Loucy (cell line): ENCODE measurements around the gene TIMM10.

Source experiments
- H2AFZ ChIP-seq: fragments of 200-600 bp; sonication (generic); 2 replicates; pipeline ENCODE4 v1.6.0; 2016; ENCODE audit warnings: antibody characterized with exemption, mild to moderate bottlenecking, low read length, moderate library complexity
- H3F3A ChIP-seq: fragments of 200-600 bp; 2 replicates; pipeline ENCODE4 v1.6.0; 2016; ENCODE audit warnings: antibody characterized with exemption, low read depth, mild to moderate bottlenecking
- H3K27me3 ChIP-seq: fragments of 200-600 bp; sonication (generic); 2 replicates; pipeline ENCODE4 v1.6.1; 2014; ENCODE audit warnings: low read length, mild to moderate bottlenecking; ENCODE audit not compliant: insufficient read depth, poor library complexity, severe bottlenecking
- H3K36me3 ChIP-seq: fragments of 200-600 bp; sonication (generic); 2 replicates; pipeline ENCODE4 v1.6.1; 2016; ENCODE audit warnings: low read length; ENCODE audit not compliant: insufficient read depth
- H3K4me1 ChIP-seq: fragments of 200-600 bp; sonication (generic); 2 replicates; pipeline ENCODE4 v1.5.1; 2014; ENCODE audit warnings: low read length, mild to moderate bottlenecking; ENCODE audit not compliant: insufficient read depth, poor library complexity, severe bottlenecking
- H3K4me2 ChIP-seq: fragments of 200-600 bp; sonication (generic); 2 replicates; pipeline ENCODE4 v1.6.0; 2014; ENCODE audit warnings: antibody characterized with exemption, low read length, low read depth, mild to moderate bottlenecking; ENCODE audit not compliant: poor library complexity, severe bottlenecking
- H3K4me3 ChIP-seq: fragments of 200-600 bp; sonication (generic); 2 replicates; pipeline ENCODE4 v1.5.1; 2014; ENCODE audit warnings: low read length, mild to moderate bottlenecking, mixed read lengths; ENCODE audit not compliant: poor library complexity, severe bottlenecking
- H3K79me2 ChIP-seq: fragments of 200-600 bp; sonication (generic); 2 replicates; pipeline ENCODE4 v1.6.1; 2014; ENCODE audit warnings: low read length; ENCODE audit not compliant: insufficient read depth
- H3K9ac ChIP-seq: fragments of 200-600 bp; sonication (generic); 2 replicates; pipeline ENCODE4 v1.6.0; 2014; ENCODE audit warnings: mild to moderate bottlenecking, low read depth, low read length, moderate library complexity; ENCODE audit not compliant: poor library complexity, severe bottlenecking
- H3K9me2 ChIP-seq: fragments of 200-600 bp; sonication (generic); replicated peaks from 2 replicates; pipeline ENCODE4 v1.6.1; 2016; ENCODE audit warnings: low read depth, low read length, mixed read lengths
- H3K9me3 ChIP-seq: fragments of 200-600 bp; sonication (generic); 2 replicates; pipeline ENCODE4 v1.6.1; 2014; ENCODE audit warnings: mild to moderate bottlenecking, antibody characterized with exemption, low read length, low read depth; ENCODE audit not compliant: insufficient read depth
- H4K20me1 ChIP-seq: fragments of 200-600 bp; sonication (generic); 2 replicates; pipeline ENCODE4 v1.6.0; 2014; ENCODE audit warnings: antibody characterized with exemption, low read length, mild to moderate bottlenecking; ENCODE audit not compliant: insufficient read depth, poor library complexity, severe bottlenecking
- EZH2phosphoT487 ChIP-seq: fragments of 200-600 bp; IDR thresholded peaks from 2 replicates; pipeline ENCODE4 v1.6.1; 2018; ENCODE audit warnings: antibody characterized with exemption, mild to moderate bottlenecking, moderate library complexity, borderline replicate concordance
- TF ChIP-seq, protein P1 (sequence below): fragments of 200-600 bp; sonication (generic); conservative IDR thresholded peaks from 2 replicates; pipeline ENCODE4 v1.5.1; 2014; ENCODE audit warnings: mild to moderate bottlenecking, antibody characterized with exemption, low read length

The TIMM10 gene

DNA sequence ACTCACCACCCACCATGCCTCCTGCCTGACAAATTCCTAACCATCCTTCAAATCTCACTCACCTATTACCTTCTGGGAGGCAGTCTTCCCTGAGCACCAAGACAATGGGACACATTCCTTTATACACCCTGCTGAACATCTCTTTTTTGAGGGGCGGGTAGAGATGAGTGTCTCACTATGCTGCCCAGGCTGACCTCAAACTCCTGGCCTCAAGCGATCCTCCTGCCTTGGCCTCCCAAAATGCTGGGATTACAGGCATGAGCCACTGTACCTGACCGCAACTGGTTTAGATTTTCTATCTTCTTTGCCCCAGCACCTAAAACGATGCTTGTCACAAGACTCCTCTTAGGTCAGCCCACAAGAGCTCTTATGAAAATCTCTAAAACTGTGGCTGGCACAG, 7.1 kb downstream of the TIMM10 start:
- Histone ChIP-seq H3F3A (no peaks in the 10 kb centered on the region), H3K9me3 (no peaks in the 10 kb centered on the region), H3K4me2 (no peak overlapping the region), H2AFZ (no peak overlapping the region), H4K20me1 (no peaks in the 10 kb centered on the region), H3K4me1 (peaks cover 3% of the 10 kb centered on the region), H3K4me3 (no peak overlapping the region), H3K9me2 (no peaks in the 10 kb centered on the region), H3K9ac (no peak overlapping the region), H3K36me3 (no peaks in the 10 kb centered on the region), H3K79me2 (peaks cover 3% of the 10 kb centered on the region; the same call in 1 of the 2 replicates), H3K27me3 (no peaks in the 10 kb centered on the region)
- TF ChIP-seq EZH2phosphoT487 = no peak

DNA sequence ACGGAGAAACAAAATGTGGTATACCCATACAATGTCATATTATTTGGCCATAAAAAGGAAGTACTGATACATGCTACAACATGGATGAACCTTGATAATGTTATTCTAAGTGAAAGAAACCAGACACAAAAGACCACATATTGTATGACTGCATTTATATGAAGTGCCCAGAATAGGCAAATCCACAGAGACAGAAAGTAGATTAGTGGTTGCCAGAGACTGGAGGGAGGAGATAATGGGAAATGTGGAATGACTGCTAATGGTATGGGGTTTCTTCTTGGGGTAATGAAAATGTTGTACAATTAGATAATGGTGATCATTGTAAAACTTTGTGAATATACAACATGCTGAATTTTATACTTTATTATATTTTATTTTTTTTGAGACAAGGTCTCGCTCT, 9.4 kb downstream of the TIMM10 start:
- peaks cover 1% of the 10 kb centered on the region; the same call in 1 of the 2 replicates for H3K79me2 ChIP-seq
- no peak overlapping the region for H3K4me2 ChIP-seq
- no peaks in the 10 kb centered on the region for H3K27me3 ChIP-seq
- H3K9me2 ChIP-seq = no peaks in the 10 kb centered on the region
- no peak for TF ChIP-seq EZH2phosphoT487
- TF ChIP-seq, protein P1, sequence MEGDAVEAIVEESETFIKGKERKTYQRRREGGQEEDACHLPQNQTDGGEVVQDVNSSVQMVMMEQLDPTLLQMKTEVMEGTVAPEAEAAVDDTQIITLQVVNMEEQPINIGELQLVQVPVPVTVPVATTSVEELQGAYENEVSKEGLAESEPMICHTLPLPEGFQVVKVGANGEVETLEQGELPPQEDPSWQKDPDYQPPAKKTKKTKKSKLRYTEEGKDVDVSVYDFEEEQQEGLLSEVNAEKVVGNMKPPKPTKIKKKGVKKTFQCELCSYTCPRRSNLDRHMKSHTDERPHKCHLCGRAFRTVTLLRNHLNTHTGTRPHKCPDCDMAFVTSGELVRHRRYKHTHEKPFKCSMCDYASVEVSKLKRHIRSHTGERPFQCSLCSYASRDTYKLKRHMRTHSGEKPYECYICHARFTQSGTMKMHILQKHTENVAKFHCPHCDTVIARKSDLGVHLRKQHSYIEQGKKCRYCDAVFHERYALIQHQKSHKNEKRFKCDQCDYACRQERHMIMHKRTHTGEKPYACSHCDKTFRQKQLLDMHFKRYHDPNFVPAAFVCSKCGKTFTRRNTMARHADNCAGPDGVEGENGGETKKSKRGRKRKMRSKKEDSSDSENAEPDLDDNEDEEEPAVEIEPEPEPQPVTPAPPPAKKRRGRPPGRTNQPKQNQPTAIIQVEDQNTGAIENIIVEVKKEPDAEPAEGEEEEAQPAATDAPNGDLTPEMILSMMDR = no peak
- H3K4me3 ChIP-seq = no peak overlapping the region
- no peak overlapping the region for H2AFZ ChIP-seq
- no peak overlapping the region for H3K9ac ChIP-seq
- no peaks in the 10 kb centered on the region for H3K9me3 ChIP-seq
- no peaks in the 10 kb centered on the region for H3K36me3 ChIP-seq
- H3F3A ChIP-seq = no peaks in the 10 kb centered on the region
- H3K4me1 ChIP-seq = peaks cover 2% of the 10 kb centered on the region
- no peaks in the 10 kb centered on the region for H4K20me1 ChIP-seq

DNA sequence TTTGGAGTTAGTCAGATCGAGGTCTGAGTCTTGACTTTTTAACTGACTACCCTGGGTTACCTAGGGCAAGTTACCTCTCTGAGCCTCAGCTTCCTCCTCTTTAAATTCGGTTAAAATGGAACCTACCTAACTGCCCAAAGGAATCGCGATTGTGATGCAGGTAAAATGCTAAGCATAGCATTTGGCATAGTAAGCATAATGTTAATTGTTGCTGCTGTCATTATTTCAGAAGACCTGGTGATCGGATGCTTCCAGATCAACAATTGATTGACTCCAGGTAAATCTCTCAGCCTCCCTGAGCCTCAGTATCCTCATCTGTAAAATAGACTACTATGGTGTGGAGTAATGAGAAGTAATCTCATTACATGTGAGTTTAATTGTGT, 14.5 kb downstream of the TIMM10 start:
- Histone ChIP-seq H2AFZ (peak overlapping the region; percentile 97), H3K9me3 (no peaks in the 10 kb centered on the region), H3K9me2 (no peaks in the 10 kb centered on the region), H3K79me2 (peaks cover 32% of the 10 kb centered on the region), H3K4me1 (peaks cover 40% of the 10 kb centered on the region), H3K4me2 (peak overlapping the region; percentile 96), H3K27me3 (no peaks in the 10 kb centered on the region), H3F3A (0 out of 2 replicates have a peak, but pooled peaks cover 12% of the 10 kb centered on the region), H3K4me3 (peak overlapping the region; percentile 98), H3K36me3 (no peaks in the 10 kb centered on the region), H4K20me1 (peaks cover 4% of the 10 kb centered on the region), H3K9ac (peak overlapping the region; percentile 84)
- no peak for TF ChIP-seq EZH2phosphoT487
- TF ChIP-seq, protein P1 = no peak
